Panc1 (cell line): Measurements from ENCODE around the gene SLC43A2. TPM values are rescaled to one million over a fixed set of nuclear protein-coding genes. Genes with fewer than 3 reads are reported as not detected.

Experiments
- ATAC-seq: fragments of 200-7000 bp; cut with Tn5 transposase; 2 replicates; pipeline ENCODE4 v1.9.1; 2020; ENCODE audit warnings: mild to moderate bottlenecking, moderate library complexity
- BruUV-seq: library from RNA; stranded (reverse); fragments of 400-500 nt; replicated peaks from 2 replicates; lab custom pipeline; 2021; lab: Mats Ljungman, UMichigan
- CTCF ChIA-PET: fragments of 300-600 bp; sonication (Branson Sonifier 250); formaldehyde crosslinking; loops from one replicate; lab custom pipeline; 2022; ENCODE audit warnings: antibody characterized with exemption; lab: Charles Lee
- POLR2A ChIA-PET: fragments of 300-600 bp; sonication (Branson Sonifier 250); formaldehyde crosslinking; loops from one replicate; lab custom pipeline; 2022; ENCODE audit warnings: antibody characterized with exemption; lab: Charles Lee
- DNase-seq: peaks from one replicate; pipeline ENCODE4 v3.0.0-alpha.2; 2010; ENCODE audit warnings: low read depth, low spot score
- H3K27ac ChIP-seq: 2 replicates; pipeline ENCODE4 v1.5.1; 2011; ENCODE audit warnings: mild to moderate bottlenecking, low read length, inconsistent platforms
- H3K27me3 ChIP-seq: fragments of 200-500 bp; sonication (Bioruptor generic); 2 replicates; pipeline ENCODE4 v1.6.0; 2014; ENCODE audit warnings: low read length, inconsistent platforms; ENCODE audit not compliant: control insufficient read depth, insufficient read depth
- H3K36me3 ChIP-seq: fragments of 200-500 bp; sonication (Bioruptor generic); 2 replicates; pipeline ENCODE4 v1.5.1; 2014; ENCODE audit warnings: inconsistent platforms, mild to moderate bottlenecking, low read length, moderate library complexity; ENCODE audit not compliant: control insufficient read depth, insufficient read depth
- H3K4me1 ChIP-seq: 2 replicates; pipeline ENCODE4 v1.5.1; 2011; ENCODE audit warnings: inconsistent platforms, mild to moderate bottlenecking, low read length, moderate library complexity; ENCODE audit not compliant: control insufficient read depth, insufficient read depth
- H3K4me3 ChIP-seq, 2 experiments: 2 replicates each; pipeline ENCODE4 v1.5.1; 2011 to 2012; ENCODE audit warnings: low read depth in 2 of 2, low read length in 2 of 2, mild to moderate bottlenecking in 2 of 2, inconsistent platforms in 1 of 2, moderate library complexity in 1 of 2
- H3K9me3 ChIP-seq: fragments of 200-500 bp; sonication (Bioruptor generic); 2 replicates; pipeline ENCODE4 v1.5.1; 2014; ENCODE audit warnings: low read depth, mild to moderate bottlenecking, inconsistent platforms, low read length, moderate library complexity; ENCODE audit not compliant: control insufficient read depth, insufficient read depth
- CTCF ChIP-seq: fragments of 450-650 bp; IDR thresholded peaks from 2 replicates; pipeline ENCODE4 v1.5.1; 2017; ENCODE audit warnings: mild to moderate bottlenecking
- POLR2AphosphoS5 ChIP-seq: IDR thresholded peaks from 2 replicates; pipeline ENCODE4 v1.6.1; 2012; ENCODE audit warnings: mild to moderate bottlenecking, low read depth, low read length, moderate library complexity
- REST ChIP-seq, 2 experiments: IDR thresholded peaks; 2 replicates each; pipeline ENCODE4 v1.6.1; 2011 to 2012; ENCODE audit warnings: low read depth in 2 of 2, control low read depth in 1 of 2, low read length in 1 of 2, mild to moderate bottlenecking in 1 of 2, moderate library complexity in 1 of 2; ENCODE audit not compliant: insufficient read depth in 1 of 2
- SIN3A ChIP-seq: IDR thresholded peaks from 2 replicates; pipeline ENCODE4 v1.6.1; 2012; ENCODE audit warnings: low read depth, mild to moderate bottlenecking, low read length, moderate library complexity, borderline replicate concordance; ENCODE audit not compliant: insufficient read depth
- TCF7L2 ChIP-seq: IDR thresholded peaks from 2 replicates; pipeline ENCODE4 v1.6.1; 2011; ENCODE audit warnings: mild to moderate bottlenecking, low read depth, low read length, inconsistent platforms
- in situ Hi-C: cut with HindIII; loops from 2 replicates; pipeline ENCODE4 v1.10.0; 2016; ENCODE audit warnings: low sequenced_read_pairs, low pct_unique_long_range_greater_than_20kb
- intact Hi-C: fragments of 100-400 bp; cut with micrococcal nuclease; formaldehyde crosslinking; loops from one replicate; pipeline ENCODE4 v1.10.0; 2022; ENCODE audit not compliant: unreplicated experiment
- total RNA-seq: library from RNA; stranded (reverse); gene quantifications from one replicate; pipeline ENCODE4 v1.2.1, GENCODE V29; 2021; ENCODE audit not compliant: unreplicated experiment

The SLC43A2 gene
- total RNA-seq, 1 experiment from 2014 or later, result 23.3 TPM

GRCh38 chr17:1625581-1625980 lies 3.1 kb downstream of the SLC43A2 start:
- no peaks in the 10 kb centered on the region for H3K36me3 ChIP-seq
- peaks cover 8% of the 10 kb centered on the region for H3K4me1 ChIP-seq
- in situ Hi-C loops (no loop called here), intact Hi-C loops (no loop called here)
- ATAC-seq, result no peak
- BruUV-seq, result no TSS peak
- H3K27ac ChIP-seq, result no peak overlapping the region
- TF ChIP-seq SIN3A (no peak), REST (IDR thresholded peaks at IDR 0.05; ENCODE audit: insufficient read depth in 1 of 2, low read depth in 2 of 2, low read length in 1 of 2) (no peak), TCF7L2 (no peak), CTCF (no peak), POLR2AphosphoS5 (no peak)
- no peak overlapping the region for H3K4me3 ChIP-seq
- no peak for DNase-seq
- CTCF ChIA-PET, result interaction anchor here (1.2 to 1.4 kb wide), 2 partner anchors 51 to 52 kb away, joined by 3 to 6 read pairs; no protein-coding TSS in a partner anchor
- no peaks in the 10 kb centered on the region for H3K9me3 ChIP-seq
- no peaks in the 10 kb centered on the region for H3K27me3 ChIP-seq
- POLR2A ChIA-PET, result no interaction called here

DNA sequence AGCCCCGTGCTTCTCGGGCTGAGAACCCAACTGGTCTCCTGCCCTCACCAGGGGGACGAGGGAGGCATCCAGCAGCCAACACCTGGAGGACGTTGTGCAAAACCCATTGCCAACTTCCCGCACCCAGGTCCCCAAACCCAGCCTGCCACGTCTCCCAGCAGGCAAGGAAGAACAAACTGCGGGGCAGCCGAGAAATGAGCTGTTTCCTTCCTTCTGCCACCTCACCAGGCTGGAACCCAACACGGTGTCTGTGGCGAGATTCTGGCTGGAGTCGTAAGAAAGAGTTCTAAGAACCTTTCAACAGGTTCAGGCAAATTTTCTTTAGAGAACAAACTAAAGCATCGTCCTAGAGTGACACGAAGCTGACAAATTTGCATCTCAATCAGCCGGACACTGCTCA lies 3.6 kb downstream of the SLC43A2 start:
- intact Hi-C loops, result no loop called here
- H3K4me1 ChIP-seq, result peaks cover 8% of the 10 kb centered on the region
- H3K9me3 ChIP-seq, result no peaks in the 10 kb centered on the region
- TF ChIP-seq REST (IDR thresholded peaks at IDR 0.05; ENCODE audit: insufficient read depth in 1 of 2, low read depth in 2 of 2, low read length in 1 of 2) (no peak), CTCF (no peak), TCF7L2 (no peak), SIN3A (no peak), POLR2AphosphoS5 (no peak)
- no TSS peak for BruUV-seq
- ATAC-seq (no peak), DNase-seq (no peak)
- no peaks in the 10 kb centered on the region for H3K27me3 ChIP-seq
- no peak overlapping the region for H3K27ac ChIP-seq
- in situ Hi-C loops, result no loop called here
- POLR2A ChIA-PET, result no interaction called here
- CTCF ChIA-PET, result interaction anchor here (1.2 kb wide), 1 partner anchor 51 kb away, joined by 3 read pairs; no protein-coding TSS in a partner anchor
- H3K4me3 ChIP-seq, result no peak overlapping the region
- no peaks in the 10 kb centered on the region for H3K36me3 ChIP-seq
